ENCODE results near the gene MRPS2. TPM values are rescaled to one million over a fixed set of nuclear protein-coding genes. Genes with fewer than 3 reads are reported as not detected.

MRPS2 gene
- total and polyA plus RNA-seq, 11 donors: 34.1 to 95.2 (median 48.7) TPM

- H3K9me3 ChIP-seq: no peaks in the 10 kb centered on the region
- WGBS, 4 donors: 2 to 8% (median 2%) methylated on average over 18 to 64 of the region's 64 CpGs
- intact Hi-C loops (cut with DNase I): no loop called here
- DNase-seq (peak in 3 of 5 donors; percentile 38 to 54 (median 49)), ATAC-seq (peak in 3 of 4 donors; percentile 56 to 66 (median 58))
- H3K27ac ChIP-seq: peak overlapping the region; percentile 59 to 89 (median 71)
- H3K4me3 ChIP-seq: peak overlapping the region; percentile 52 to 96 (median 72)
- H3K36me3 ChIP-seq: peaks cover 0 to 4% (median 2%) of the 10 kb centered on the region in 9 donors
- no peaks in the 10 kb centered on the region for H3K27me3 ChIP-seq
- peaks cover 0 to 27% (median 14%) of the 10 kb centered on the region in 12 donors for H3K4me1 ChIP-seq
- TF ChIP-seq POLR2A (IDR thresholded peaks at IDR 0.05): peak in 1 of 2 donors; percentile 34
- peak in 3 of 12 donors; percentile 11 to 37 (median 22) for TF ChIP-seq CTCF (IDR thresholded peaks at IDR 0.05)
Measured at GRCh38 chr9:135478829-135479468, 21.5 kb upstream of the MRPS2 start.

- no peak for TF ChIP-seq CTCF (IDR thresholded peaks at IDR 0.05)
- TF ChIP-seq POLR2A (IDR thresholded peaks at IDR 0.05): no peak
- WGBS, 4 donors: 0 to 1% (median 1%) methylated on average over 15 to 102 of the region's 103 CpGs
- peaks cover 0 to 10% (median 8%) of the 10 kb centered on the region in 9 donors for H3K36me3 ChIP-seq
- peak within 1 kb of the TSS; percentile 60 to 89 (median 72) for H3K27ac ChIP-seq
- H3K27me3 ChIP-seq: no peaks in the 10 kb centered on the region
- H3K4me1 ChIP-seq: peaks cover 0 to 27% (median 14%) of the 10 kb centered on the region in 12 donors
- H3K9me3 ChIP-seq: no peaks in the 10 kb centered on the region
- intact Hi-C loops (cut with DNase I): no loop called here
- DNase-seq (peak in 4 of 5 donors; percentile 46 to 66 (median 56)), ATAC-seq (peak in 3 of 4 donors; percentile 42 to 72 (median 54))
- H3K4me3 ChIP-seq: peak within 1 kb of the TSS; percentile 69 to 96 (median 76)
Measured at GRCh38 chr9:135479469-135480052, 20.9 kb upstream of the MRPS2 start, which contains the start of gene PPP1R26. Gene PPP1R26 (plus strand): TSS chr9:135479782. CDS start chr9:135484511, 4,729 bp downstream.

GRCh38 chr9:135480071-135480939 is 20.2 kb upstream of the MRPS2 start:
- peaks cover 0 to 27% (median 14%) of the 10 kb centered on the region in 12 donors for H3K4me1 ChIP-seq
- intact Hi-C loops (cut with DNase I): no loop called here
- peak overlapping the region in 10 of 12 donors; percentile 43 to 84 (median 68) for H3K27ac ChIP-seq
- H3K9me3 ChIP-seq: no peaks in the 10 kb centered on the region
- TF ChIP-seq POLR2A (IDR thresholded peaks at IDR 0.05): no peak
- no peak for TF ChIP-seq CTCF (IDR thresholded peaks at IDR 0.05)
- 1 to 2% (median 1%) methylated on average over 23 to 76 of the region's 76 CpGs for WGBS, 4 donors
- ATAC-seq (peak in 3 of 4 donors; percentile 46 to 66 (median 62)), DNase-seq (peak in 2 of 5 donors; percentile 25 to 69)
- peaks cover 0 to 17% (median 15%) of the 10 kb centered on the region in 9 donors for H3K36me3 ChIP-seq
- H3K27me3 ChIP-seq: no peaks in the 10 kb centered on the region
- peak overlapping the region; percentile 59 to 96 (median 75) for H3K4me3 ChIP-seq

Data from heart left ventricle (tissue), 16 donors.